HG03457 (cell line): ENCODE measurements around the gene BBOX1.
"Not testable (repeated sequence)": the region's sequence is repeated elsewhere in the genome, so short reads cannot be mapped to it uniquely, and the experiment has no call there.

Experiments used
- ATAC-seq: cut with Tn5 transposase; IDR thresholded peaks from one replicate; pipeline ENCODE4 v1.9.1; 2021; ENCODE audit warnings: moderate number of reproducible peaks; ENCODE audit not compliant: unreplicated experiment

The BBOX1 gene

GRCh38 chr11:27081056-27081455 is 40.4 kb downstream of the BBOX1 start:
- ATAC-seq = no peak

DNA sequence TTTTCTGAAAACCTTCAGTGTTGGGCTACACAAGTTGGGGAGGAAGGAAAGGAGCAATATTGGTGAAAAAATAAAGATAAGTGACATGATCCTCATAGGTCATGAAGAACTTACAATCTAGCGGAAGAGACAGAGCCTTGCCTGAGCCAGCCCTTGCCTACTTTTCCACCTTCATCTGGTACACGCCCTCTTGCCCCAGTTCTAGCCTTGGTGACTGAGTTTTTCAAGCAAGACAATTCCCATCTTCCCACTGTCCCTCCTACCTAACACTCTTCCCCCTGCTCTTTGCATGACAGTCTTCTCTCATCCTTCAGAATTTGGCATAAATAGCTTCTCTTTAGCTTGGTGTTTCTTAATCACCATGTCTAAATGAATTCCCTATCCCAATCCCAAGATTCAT is 42.6 kb downstream of the BBOX1 start:
- no peak for ATAC-seq

DNA sequence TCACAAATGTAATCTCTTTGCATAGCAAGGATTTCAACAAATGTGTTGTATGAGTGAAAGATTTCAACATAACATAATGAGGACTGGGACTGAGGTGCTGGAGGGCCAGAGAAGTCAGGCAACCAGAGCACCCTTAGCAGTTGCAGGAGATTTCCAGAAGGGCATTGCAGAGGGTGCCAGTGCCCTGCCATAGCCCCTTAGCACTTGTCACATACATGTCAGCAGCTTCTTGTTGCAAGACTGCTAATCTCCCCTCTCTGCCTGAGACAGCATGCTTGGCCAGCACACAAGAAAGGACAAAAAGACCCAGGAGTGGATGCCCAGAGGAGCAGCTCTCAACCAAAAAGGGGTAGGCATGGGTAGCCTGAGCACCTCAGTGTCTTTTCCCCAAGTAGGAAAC is 43.2 kb downstream of the BBOX1 start:
- no peak for ATAC-seq

- no peak for ATAC-seq
These were observed 43.9 kb downstream of the BBOX1 start for GRCh38 chr11:27084518-27084917.

DNA sequence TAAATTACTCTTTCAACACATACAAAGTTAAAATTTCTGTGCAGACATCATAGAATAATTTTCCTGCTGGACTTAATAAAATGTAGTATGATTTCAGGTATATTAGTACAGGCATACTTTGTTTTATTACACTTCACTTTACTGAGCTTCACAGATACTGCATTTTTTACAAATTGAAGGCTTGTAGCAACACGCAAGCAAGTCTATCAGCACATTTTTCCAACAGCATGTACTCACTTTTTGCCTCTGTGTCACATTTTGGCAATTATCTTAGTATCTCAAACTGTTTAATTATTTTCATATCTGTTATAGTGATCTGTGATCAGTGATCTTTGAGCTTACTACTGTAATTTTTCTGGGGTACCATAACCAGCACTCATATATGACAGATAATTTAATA is 44.5 kb downstream of the BBOX1 start:
- no peak for ATAC-seq

- no peak for ATAC-seq
These were observed 45.0 kb downstream of the BBOX1 start for GRCh38 chr11:27085605-27086004.

- ATAC-seq = no peak
These were observed 46.8 kb downstream of the BBOX1 start for GRCh38 chr11:27087432-27087831.

- ATAC-seq = no peak
These were observed 47.7 kb downstream of the BBOX1 start for GRCh38 chr11:27088353-27088752.

DNA sequence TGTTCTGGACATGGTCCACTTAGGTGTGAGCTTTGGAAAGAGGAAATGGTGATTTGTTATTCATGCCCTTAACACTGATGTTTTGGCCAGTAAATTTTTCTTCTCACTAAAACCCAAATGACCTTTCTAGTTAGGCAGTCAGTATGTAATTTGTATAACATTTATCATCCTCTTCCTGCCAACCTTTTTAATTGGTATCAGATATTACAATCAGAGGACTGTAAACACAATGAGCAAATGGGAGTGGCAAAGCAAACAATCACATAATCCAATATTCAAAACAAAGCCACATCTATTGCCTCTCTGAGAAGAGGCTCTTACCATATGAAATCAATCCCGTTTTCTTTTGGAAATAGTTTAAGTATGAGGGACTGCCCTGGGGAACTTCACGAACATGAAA is 49.1 kb downstream of the BBOX1 start:
- ATAC-seq = no peak

- ATAC-seq = not testable (repeated sequence)
These were observed 49.8 kb downstream of the BBOX1 start for GRCh38 chr11:27090357-27090948.

DNA sequence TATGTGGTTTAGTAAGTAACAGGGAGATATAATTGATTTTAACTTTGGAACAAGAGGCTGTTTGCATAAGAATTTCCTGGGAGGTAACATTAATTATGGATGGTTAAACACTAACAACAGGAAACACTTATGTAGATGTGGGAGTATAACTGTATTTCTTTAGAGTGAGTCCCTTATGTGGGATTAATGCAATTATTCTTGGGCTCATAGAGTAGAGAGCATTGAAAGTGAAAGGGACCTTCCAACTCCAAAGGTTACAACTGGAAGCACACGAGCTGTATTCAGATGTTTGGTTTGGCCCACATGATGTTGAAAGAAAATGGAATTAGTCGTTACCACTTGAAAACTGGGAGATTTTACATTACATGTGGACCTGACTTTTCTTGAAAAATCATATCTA is 53.5 kb downstream of the BBOX1 start:
- no peak for ATAC-seq

GRCh38 chr11:27095059-27095458 is 54.4 kb downstream of the BBOX1 start:
- no peak for ATAC-seq

- no peak for ATAC-seq
These were observed 55.3 kb downstream of the BBOX1 start for GRCh38 chr11:27095887-27096286.

- no peak for ATAC-seq
These were observed 56.9 kb downstream of the BBOX1 start for GRCh38 chr11:27097551-27097950.

- no peak for ATAC-seq
These were observed 59.9 kb downstream of the BBOX1 start for GRCh38 chr11:27100534-27100933.

DNA sequence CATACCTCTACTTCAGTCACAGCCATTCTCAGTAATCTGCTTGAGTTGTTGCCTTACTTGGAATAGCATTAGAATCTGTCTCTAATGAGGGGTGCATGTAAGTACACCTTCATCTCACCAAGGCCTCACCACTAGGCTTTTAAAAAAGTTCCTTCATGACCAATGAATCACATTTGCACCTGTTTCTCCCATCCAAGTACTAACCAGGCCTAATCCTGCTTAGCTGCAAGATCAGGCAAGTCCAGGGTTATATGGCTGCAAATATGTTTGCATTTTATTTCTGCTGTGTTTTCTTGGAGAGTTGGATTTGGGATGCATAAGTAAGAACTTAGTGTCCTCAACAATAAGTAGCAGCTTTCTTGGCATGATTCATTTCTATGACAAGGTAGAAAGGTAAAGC is 66.9 kb downstream of the BBOX1 start:
- ATAC-seq = no peak

- ATAC-seq = no peak
These were observed 68.2 kb downstream of the BBOX1 start for GRCh38 chr11:27108809-27109208.

DNA sequence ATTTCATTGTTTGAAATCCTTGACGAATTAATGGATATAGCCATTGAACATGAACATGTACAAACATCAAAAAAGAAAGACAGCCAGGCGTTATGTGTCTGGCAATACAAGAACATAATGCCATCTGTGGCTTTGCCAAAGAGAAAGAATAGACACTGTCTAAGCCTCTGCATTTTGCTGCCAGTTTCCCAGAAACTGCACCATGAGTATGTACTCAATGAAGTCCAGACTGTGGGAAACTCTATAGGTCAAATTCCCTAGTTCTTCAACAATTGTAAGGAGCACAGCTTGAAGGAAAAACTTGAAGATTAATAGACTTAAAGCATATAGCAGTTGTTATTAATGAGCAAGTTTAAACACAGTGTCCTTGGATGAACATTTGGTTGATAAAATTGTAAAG is 71.3 kb downstream of the BBOX1 start:
- ATAC-seq = no peak

GRCh38 chr11:27112946-27113345 is 72.3 kb downstream of the BBOX1 start:
- ATAC-seq = no peak

- no peak for ATAC-seq
These were observed 74.5 kb downstream of the BBOX1 start for GRCh38 chr11:27115051-27115650.

- no peak for ATAC-seq
These were observed 76.1 kb downstream of the BBOX1 start for GRCh38 chr11:27116684-27117083.

DNA sequence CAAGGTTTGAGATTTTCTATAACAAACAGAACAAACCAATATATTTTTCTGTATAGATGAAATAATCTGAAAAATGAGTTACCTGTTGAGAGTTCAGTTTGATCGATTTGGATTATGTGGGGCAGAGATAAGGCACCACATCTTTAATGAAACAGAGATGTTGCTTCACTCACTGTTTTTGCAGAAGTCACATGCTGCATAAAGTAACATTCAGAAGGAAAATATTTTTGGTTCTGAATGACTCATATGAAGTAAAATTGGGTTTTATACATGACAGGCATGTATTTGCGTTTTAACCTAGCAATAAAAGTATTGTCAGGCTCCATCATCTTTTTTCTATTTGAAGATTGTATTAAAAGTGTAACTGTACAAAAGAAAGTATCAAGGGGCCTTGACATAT is 77.8 kb downstream of the BBOX1 start:
- ATAC-seq = no peak

- no peak for ATAC-seq
These were observed 78.3 kb downstream of the BBOX1 start for GRCh38 chr11:27118949-27119348.
